Measurements from ENCODE around the gene SDCCAG8.

DNA sequence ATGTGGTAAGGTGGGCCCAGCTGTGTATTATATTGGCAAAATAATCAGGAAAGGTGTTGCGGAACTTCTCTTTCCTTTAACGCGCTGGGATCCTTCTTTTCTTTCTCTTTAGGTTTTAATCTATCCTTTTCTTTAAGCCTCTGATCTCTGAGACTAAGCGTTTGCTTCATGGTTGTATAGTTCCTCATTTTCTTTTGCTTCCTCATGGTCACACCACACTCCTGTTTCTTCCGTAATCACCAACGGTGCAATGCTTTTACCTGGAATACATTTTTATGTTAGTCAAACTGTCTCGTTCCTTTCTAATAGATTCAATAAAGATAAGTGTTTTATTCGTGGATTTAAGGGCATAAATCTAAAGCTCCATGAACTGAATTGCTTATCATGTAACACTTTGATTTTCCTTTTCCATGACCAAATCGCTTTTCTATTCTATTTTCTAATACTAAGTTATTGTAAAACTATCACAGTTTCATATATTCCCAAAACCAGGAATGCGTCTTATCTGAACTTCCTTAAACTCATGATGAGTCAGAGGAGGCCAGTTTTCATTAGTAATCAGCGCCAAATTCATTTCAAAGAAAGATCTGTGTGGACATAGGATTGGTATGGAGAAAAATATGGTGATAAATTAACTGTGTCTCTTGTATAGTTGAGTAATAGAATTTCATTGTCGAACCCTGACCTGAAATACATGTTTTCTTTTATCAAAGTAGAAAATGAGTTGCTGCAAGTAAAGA lies 12.2 kb downstream of the SDCCAG8 start:
- TF ChIP-seq GATA2 (IDR thresholded peaks at IDR 0.05; ENCODE audit: low read depth, low read length): no peak
- TF ChIP-seq GATA3 (IDR thresholded peaks at IDR 0.05; ENCODE audit: low read depth, low read length): no peak

Measured in SH-SY5Y (cell line).